Activated CD8-positive, alpha-beta T cell treated with anti-CD3 and anti-CD28 coated beads for 36 hours (primary cell): ENCODE results near the gene SCARF1. TPM values are rescaled to one million over a fixed set of nuclear protein-coding genes. Genes with fewer than 3 reads are reported as not detected.

Experiments used
- ATAC-seq: fragments of 200-7000 bp; cut with Tn5 transposase; one replicate; pipeline ENCODE4 v1.10.0; 2021; ENCODE audit warnings: mild to moderate bottlenecking, moderate library complexity
- CTCF ChIA-PET: fragments of 350-600 bp; sonication (Branson Sonifier 250); formaldehyde crosslinking; loops from one replicate; lab custom pipeline; 2021; ENCODE audit warnings: antibody characterized with exemption; lab: Charles Lee
- POLR2A ChIA-PET: fragments of 350-600 bp; sonication (Branson Sonifier 250); formaldehyde crosslinking; loops from one replicate; lab custom pipeline; 2021; ENCODE audit warnings: antibody characterized with exemption; lab: Charles Lee
- DNase-seq: peaks from one replicate; pipeline ENCODE4 v3.0.0-alpha.2; 2020
- H3K27ac Mint-ChIP-seq: one replicate; pipeline ENCODE4 v1.8.0; 2021; ENCODE audit warnings: mild to moderate bottlenecking, mixed read lengths
- H3K27me3 Mint-ChIP-seq: one replicate; pipeline ENCODE4 v1.8.0; 2021; ENCODE audit warnings: mixed read lengths
- H3K36me3 Mint-ChIP-seq: one replicate; pipeline ENCODE4 v1.8.0; 2021; ENCODE audit warnings: low read depth, mixed read lengths
- H3K4me1 Mint-ChIP-seq: one replicate; pipeline ENCODE4 v1.8.0; 2021; ENCODE audit warnings: low read depth, mixed read lengths
- H3K4me3 Mint-ChIP-seq: one replicate; pipeline ENCODE4 v1.8.0; 2021; ENCODE audit warnings: mild to moderate bottlenecking, moderate library complexity, mixed read lengths
- H3K9me3 Mint-ChIP-seq: one replicate; pipeline ENCODE4 v1.8.0; 2021; ENCODE audit warnings: mixed read lengths
- intact Hi-C: fragments of 100-400 bp; cut with micrococcal nuclease; formaldehyde crosslinking; loops from one replicate; pipeline ENCODE4 v1.10.0; 2022
- total RNA-seq, 2 experiments: library from RNA; stranded (reverse); gene quantifications; one replicate each; pipeline ENCODE4 v1.2.3, GENCODE V29; 2021
- TF ChIP-seq, protein P1 (sequence below): fragments of 200-600 bp; IDR thresholded peaks from one replicate; pipeline ENCODE4 v1.8.0; 2022; ENCODE audit warnings: antibody characterized with exemption, mild to moderate bottlenecking

Gene SCARF1
- total RNA-seq, 2 experiments from 2014 or later = 3.2 to 4.1 TPM

DNA sequence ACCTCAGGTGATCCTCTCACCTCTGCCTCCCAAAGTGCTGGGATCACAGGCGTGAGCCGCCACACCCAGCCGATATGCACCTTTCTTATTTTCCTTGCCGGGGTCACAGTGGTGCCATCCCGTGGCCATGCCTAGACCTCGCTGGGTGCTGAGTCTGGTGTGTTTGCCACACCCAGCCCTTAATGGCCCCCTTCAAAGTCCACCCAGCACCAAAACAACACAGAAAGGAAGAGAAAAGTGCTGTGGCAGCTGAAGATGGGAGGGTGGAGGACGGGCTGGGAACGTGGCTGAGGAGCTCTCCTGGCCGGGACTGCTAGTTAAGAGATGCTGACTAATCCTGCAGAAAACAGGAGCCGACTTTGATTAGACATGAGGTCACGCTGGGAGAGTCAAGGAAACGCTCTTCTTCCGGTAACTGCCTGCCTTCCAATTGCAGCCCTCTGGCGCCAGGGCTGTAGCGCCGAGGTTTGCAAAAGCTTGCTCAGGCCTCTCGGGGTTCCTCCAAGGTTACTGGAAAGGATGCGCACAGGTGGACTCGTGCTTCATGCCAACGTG lies 27.8 kb downstream of the SCARF1 start:
- ATAC-seq = no peak
- no peak overlapping the region for H3K27ac Mint-ChIP-seq
- CTCF ChIA-PET = interaction anchor here (1.3 to 4.9 kb wide), 3 partner anchors 11 to 44 kb away, joined by 3 to 26 read pairs (median 16); no protein-coding TSS in a partner anchor

DNA sequence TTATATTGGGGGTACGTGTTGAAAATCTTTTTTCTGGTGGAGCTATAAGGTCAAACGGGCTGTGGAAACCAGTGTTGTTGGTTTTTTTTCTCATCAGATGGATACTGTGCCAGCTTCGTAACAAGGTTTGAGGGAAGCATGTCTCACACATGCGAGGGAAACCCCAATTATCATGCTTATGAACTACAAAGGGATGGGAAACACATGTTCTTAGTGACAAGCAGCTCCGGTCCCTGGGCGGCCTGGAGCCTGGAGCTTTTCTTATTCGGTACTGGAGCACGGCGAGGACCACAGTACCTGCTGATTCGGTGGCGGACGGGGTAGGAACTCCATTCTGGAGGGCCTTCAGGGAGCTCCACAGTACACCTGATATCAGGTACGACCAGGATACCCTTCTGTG lies 29.4 kb downstream of the SCARF1 start:
- Mint-ChIP-seq H3K27ac (no peak overlapping the region), H3K27me3 (no peaks in the 10 kb centered on the region), H3K4me1 (peaks cover 3% of the 10 kb centered on the region), H3K36me3 (peaks cover 2% of the 10 kb centered on the region), H3K4me3 (no peak overlapping the region), H3K9me3 (no peaks in the 10 kb centered on the region)
- ChIA-PET CTCF (interaction anchor here (3.1 to 4.6 kb wide), 2 partner anchors 14 to 42 kb away, joined by 13 to 16 read pairs; no protein-coding TSS in a partner anchor), POLR2A (interaction anchor here (0.6 kb wide), 1 partner anchor 815 kb away, joined by 3 read pairs; no protein-coding TSS in a partner anchor)
- intact Hi-C loops = no loop called here
- no peak for DNase-seq
- TF ChIP-seq, protein P1, sequence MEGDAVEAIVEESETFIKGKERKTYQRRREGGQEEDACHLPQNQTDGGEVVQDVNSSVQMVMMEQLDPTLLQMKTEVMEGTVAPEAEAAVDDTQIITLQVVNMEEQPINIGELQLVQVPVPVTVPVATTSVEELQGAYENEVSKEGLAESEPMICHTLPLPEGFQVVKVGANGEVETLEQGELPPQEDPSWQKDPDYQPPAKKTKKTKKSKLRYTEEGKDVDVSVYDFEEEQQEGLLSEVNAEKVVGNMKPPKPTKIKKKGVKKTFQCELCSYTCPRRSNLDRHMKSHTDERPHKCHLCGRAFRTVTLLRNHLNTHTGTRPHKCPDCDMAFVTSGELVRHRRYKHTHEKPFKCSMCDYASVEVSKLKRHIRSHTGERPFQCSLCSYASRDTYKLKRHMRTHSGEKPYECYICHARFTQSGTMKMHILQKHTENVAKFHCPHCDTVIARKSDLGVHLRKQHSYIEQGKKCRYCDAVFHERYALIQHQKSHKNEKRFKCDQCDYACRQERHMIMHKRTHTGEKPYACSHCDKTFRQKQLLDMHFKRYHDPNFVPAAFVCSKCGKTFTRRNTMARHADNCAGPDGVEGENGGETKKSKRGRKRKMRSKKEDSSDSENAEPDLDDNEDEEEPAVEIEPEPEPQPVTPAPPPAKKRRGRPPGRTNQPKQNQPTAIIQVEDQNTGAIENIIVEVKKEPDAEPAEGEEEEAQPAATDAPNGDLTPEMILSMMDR = no peak
- no peak for ATAC-seq

More for the DNA sequence above, 27.8 kb downstream of the SCARF1 start:
- intact Hi-C loops = no loop called here
- H3K27me3 Mint-ChIP-seq = no peaks in the 10 kb centered on the region
- no peak overlapping the region for H3K4me3 Mint-ChIP-seq
- no peaks in the 10 kb centered on the region for H3K9me3 Mint-ChIP-seq
- peaks cover 3% of the 10 kb centered on the region for H3K4me1 Mint-ChIP-seq
- H3K36me3 Mint-ChIP-seq = peaks cover 2% of the 10 kb centered on the region
- no peak for DNase-seq
- POLR2A ChIA-PET = interaction anchor here (0.9 to 1.0 kb wide), 2 partner anchors 11 to 12 kb away, joined by 3 read pairs; no protein-coding TSS in a partner anchor
- TF ChIP-seq, protein P1 = no peak

DNA sequence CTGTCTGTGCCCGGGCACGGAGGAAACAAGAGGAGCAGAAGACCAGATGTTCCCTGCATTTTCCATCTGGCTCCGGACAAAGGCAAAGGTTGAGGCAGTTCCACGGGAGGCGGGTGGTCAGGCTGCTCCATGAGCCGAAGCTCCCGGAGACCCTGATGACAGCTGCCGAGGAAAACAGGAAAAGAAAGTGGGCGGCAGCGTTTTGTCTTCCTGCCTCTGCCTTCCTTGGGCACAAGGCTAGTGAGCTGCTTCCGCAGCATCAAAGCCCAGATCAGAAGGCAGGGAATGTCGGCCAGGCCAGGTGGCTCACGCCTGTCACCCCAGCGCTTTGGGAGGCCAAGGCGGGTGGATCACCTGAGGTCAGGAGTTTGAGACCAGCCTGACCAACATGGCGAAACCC lies 33.1 kb downstream of the SCARF1 start:
- ChIA-PET POLR2A (interaction anchor here (0.7 kb wide), 1 partner anchor 41 kb away, joined by 3 read pairs; no protein-coding TSS in a partner anchor), CTCF (interaction anchor here (1.2 to 1.5 kb wide), 2 partner anchors 17 to 18 kb away, joined by 3 to 4 read pairs; no protein-coding TSS in a partner anchor)
- intact Hi-C loops = no loop called here
- no peak overlapping the region for H3K27ac Mint-ChIP-seq
- peaks cover 4% of the 10 kb centered on the region for H3K36me3 Mint-ChIP-seq
- TF ChIP-seq, protein P1 = no peak
- ATAC-seq = no peak
- no peak overlapping the region for H3K4me3 Mint-ChIP-seq
- no peak for DNase-seq
- H3K27me3 Mint-ChIP-seq = no peaks in the 10 kb centered on the region
- H3K9me3 Mint-ChIP-seq = no peaks in the 10 kb centered on the region
- H3K4me1 Mint-ChIP-seq = peaks cover 13% of the 10 kb centered on the region

DNA sequence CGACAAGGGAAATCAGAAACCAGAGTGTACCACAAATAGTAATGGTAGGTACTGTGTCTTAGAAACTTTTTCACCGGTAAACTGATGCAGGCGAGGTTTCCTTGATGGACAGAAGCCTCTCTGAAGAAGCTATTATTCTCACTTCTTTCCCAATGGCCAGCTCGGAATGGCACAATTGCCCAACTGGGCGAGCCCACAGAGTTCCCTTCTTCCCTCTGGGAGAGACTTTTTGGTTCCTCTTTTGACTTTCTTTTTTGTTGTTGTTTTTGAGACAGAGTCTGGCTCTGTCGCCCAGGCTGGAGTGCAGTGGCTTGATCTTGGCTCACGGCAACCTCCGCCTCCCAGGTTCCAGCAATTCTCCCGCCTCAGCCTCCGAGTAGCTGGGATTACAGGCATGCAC lies 33.8 kb downstream of the SCARF1 start:
- peaks cover 4% of the 10 kb centered on the region for H3K36me3 Mint-ChIP-seq
- CTCF ChIA-PET = interaction anchor here (1.2 to 1.5 kb wide), 2 partner anchors 18 to 19 kb away, joined by 3 to 4 read pairs; no protein-coding TSS in a partner anchor

More for the DNA sequence above, 33.8 kb downstream of the SCARF1 start:
- Mint-ChIP-seq H3K27me3 (no peaks in the 10 kb centered on the region), H3K27ac (no peak overlapping the region), H3K9me3 (no peaks in the 10 kb centered on the region), H3K4me3 (no peak overlapping the region), H3K4me1 (peaks cover 20% of the 10 kb centered on the region)
- no peak for DNase-seq
- POLR2A ChIA-PET = interaction anchor here (0.5 kb wide), 1 partner anchor 145 kb away, joined by 3 read pairs; no protein-coding TSS in a partner anchor
- intact Hi-C loops = no loop called here
- no peak for ATAC-seq
- TF ChIP-seq, protein P1 = no peak
